B cell (primary cell): ENCODE measurements around the gene TIGD3. TPM values are rescaled to one million over a fixed set of nuclear protein-coding genes. Genes with fewer than 3 reads are reported as not detected.
A peak's percentile ranks its signal among the peaks of the same experiment; 100 is the strongest.

Source experiments
- ATAC-seq: fragments of 200-7000 bp; cut with Tn5 transposase; one replicate; pipeline ENCODE4 v1.10.0; 2021; ENCODE audit warnings: low read depth, mild to moderate bottlenecking, moderate number of reproducible peaks, moderate library complexity
- CTCF ChIA-PET: fragments of 350-600 bp; sonication (Branson Sonifier 250); formaldehyde crosslinking; loops from one replicate; lab custom pipeline; 2021; ENCODE audit warnings: antibody characterized with exemption, inconsistent platforms; lab: Charles Lee
- POLR2A ChIA-PET: fragments of 350-600 bp; sonication (Branson Sonifier 250); formaldehyde crosslinking; loops from one replicate; lab custom pipeline; 2021; ENCODE audit warnings: antibody characterized with exemption; lab: Charles Lee
- DNase-seq: peaks from one replicate; pipeline ENCODE4 v3.0.0; 2013
- H2AFZ ChIP-seq: 2 replicates; pipeline ENCODE4 v1.6.1; 2012; ENCODE audit warnings: mild to moderate bottlenecking, low read depth, low read length; ENCODE audit not compliant: insufficient read depth, poor library complexity, severe bottlenecking
- H3K27ac ChIP-seq, 2 donors: 1 replicate in 1 of 2; 2 replicates in 1 of 2; pipeline ENCODE4 v1.5.1; 2012 to 2013; ENCODE audit warnings: low read length in 2 of 2, mild to moderate bottlenecking in 2 of 2, moderate library complexity in 1 of 2
- H3K27me3 ChIP-seq, 4 experiments: fragments of 200-600 bp in 1 of 4; sonication (generic) in 1 of 4; replicated peaks in 1 of 4; 1 replicate in 2 of 4; 2 replicates in 2 of 4; pipeline versions ENCODE4 v1.6.1 to v1.7.0; 2013 to 2016; ENCODE audit warnings: low read length in 3 of 4, mild to moderate bottlenecking in 2 of 4, mixed read lengths in 1 of 4, moderate library complexity in 1 of 4; ENCODE audit not compliant: insufficient read depth in 4 of 4, control insufficient read depth in 3 of 4; ENCODE audit errors: control extremely low read depth in 1 of 4
- H3K36me3 ChIP-seq, 2 experiments: replicated peaks in 1 of 2; 1 replicate in 1 of 2; 2 replicates in 1 of 2; pipeline versions ENCODE4 v1.6.1 to v1.7.1; 2013; ENCODE audit warnings: low read length in 1 of 2; ENCODE audit not compliant: insufficient read depth in 2 of 2, control insufficient read depth in 1 of 2; ENCODE audit errors: control extremely low read depth in 1 of 2, extremely low read depth in 1 of 2
- H3K4me1 ChIP-seq, 2 donors: fragments of 200-600 bp in 1 of 2; sonication (generic) in 1 of 2; 1 replicate in 1 of 2; 2 replicates in 1 of 2; pipeline versions ENCODE4 v1.5.1 to v1.6.1; 2013 to 2017; ENCODE audit warnings: low read length in 2 of 2; ENCODE audit not compliant: control insufficient read depth in 2 of 2, insufficient read depth in 2 of 2
- H3K4me2 ChIP-seq: replicated peaks from 2 replicates; pipeline ENCODE3; 2012; ENCODE audit warnings: mild to moderate bottlenecking, low read depth, low read length; ENCODE audit not compliant: poor library complexity, severe bottlenecking
- H3K4me3 ChIP-seq, 5 experiments: fragments of 200-600 bp in 1 of 5; sonication (generic) in 1 of 5; 1 replicate in 3 of 5; 2 replicates in 2 of 5; pipeline versions ENCODE4 v1.5.1 to v1.7.0; 2011 to 2016; ENCODE audit warnings: low read length in 4 of 5, mild to moderate bottlenecking in 4 of 5, low read depth in 2 of 5, control low read depth in 1 of 5, moderate library complexity in 1 of 5; ENCODE audit not compliant: insufficient read depth in 1 of 5; ENCODE audit errors: control extremely low read depth in 1 of 5, extremely low read depth in 1 of 5
- H3K79me2 ChIP-seq: fragments of 200-600 bp; sonication (generic); one replicate; pipeline ENCODE4 v1.6.0; 2016; ENCODE audit warnings: low read length; ENCODE audit not compliant: control insufficient read depth, insufficient read depth
- H3K9ac ChIP-seq: fragments of 200-600 bp; sonication (generic); 2 replicates; pipeline ENCODE4 v1.6.1; 2017; ENCODE audit warnings: mild to moderate bottlenecking, low read length, moderate library complexity
- H3K9me3 ChIP-seq, 3 donors: one replicate each; pipeline versions ENCODE4 v1.6.1 to v1.7.1; 2013; ENCODE audit warnings: low read length in 2 of 3; ENCODE audit not compliant: control insufficient read depth in 2 of 3, insufficient read depth in 1 of 3; ENCODE audit errors: control extremely low read depth in 1 of 3
- H4K20me1 ChIP-seq: 2 replicates; pipeline ENCODE4 v1.6.0; 2012; ENCODE audit warnings: mild to moderate bottlenecking, low read length; ENCODE audit not compliant: insufficient read depth, control insufficient read depth, poor library complexity, severe bottlenecking
- H3K27ac Mint-ChIP-seq: one replicate; pipeline ENCODE4 v1.8.0; 2021; ENCODE audit warnings: mixed read lengths
- H3K27me3 Mint-ChIP-seq: one replicate; pipeline ENCODE4 v1.8.0; 2021; ENCODE audit warnings: mixed read lengths
- H3K4me1 Mint-ChIP-seq: one replicate; pipeline ENCODE4 v1.8.0; 2021; ENCODE audit warnings: mixed read lengths
- H3K4me3 Mint-ChIP-seq: one replicate; pipeline ENCODE4 v1.8.0; 2021; ENCODE audit warnings: mixed read lengths
- H3K9me3 Mint-ChIP-seq: one replicate; pipeline ENCODE4 v1.8.0; 2022; ENCODE audit warnings: mixed read lengths; ENCODE audit not compliant: insufficient read depth
- CTCF ChIP-seq: fragments of 200-600 bp; IDR thresholded peaks from one replicate; pipeline ENCODE4 v1.8.0; 2022; ENCODE audit warnings: antibody characterized with exemption, mild to moderate bottlenecking
- EZH2 ChIP-seq: IDR thresholded peaks from 2 replicates; pipeline ENCODE4 v1.6.1; 2012; ENCODE audit warnings: borderline replicate concordance, low read depth, mild to moderate bottlenecking, moderate library complexity, low read length; ENCODE audit not compliant: insufficient read depth, poor library complexity, severe bottlenecking
- WGBS: methylation state at CpG from one replicate; pipeline ENCODE4 v1.1.5; 2013; ENCODE audit warnings: missing lambda C conversion rate; ENCODE audit not compliant: insufficient coverage; 5-methylcytosine and 5-hydroxymethylcytosine counted together
- intact Hi-C: fragments of 100-400 bp; cut with micrococcal nuclease; formaldehyde crosslinking; loops from one replicate; pipeline ENCODE4 v1.10.0; 2022
- polyA plus RNA-seq: library from polyadenylated mRNA; depleted of rRNA; stranded (reverse); fragments of >200 nt; gene quantifications from 2 replicates; pipeline ENCODE4 v1.2.3, GENCODE V29; 2012
- total RNA-seq, 2 donors: library from RNA; stranded (reverse); fragments of 120-200 nt in 1 of 2; gene quantifications; 1 replicate in 1 of 2; 2 replicates in 1 of 2; pipeline versions ENCODE4 v1.2.3 to v1.2.4, GENCODE V29; 2013 to 2022

The TIGD3 gene
- total and polyA plus RNA-seq, 2 donors (not counting 1 experiment from before 2014, with no cell fraction given), result 3.8 to 6.1 TPM

- Histone ChIP-seq H3K4me1 (peaks cover 35 to 71% of the 10 kb centered on the region in 2 donors), H3K4me2 (peak overlapping the region; percentile 100), H3K4me3 (peak overlapping the region; percentile 44 to 81 (median 61)), H3K27me3 (no peaks in the 10 kb centered on the region), H4K20me1 (peaks cover 2% of the 10 kb centered on the region), H3K79me2 (peaks cover 61% of the 10 kb centered on the region), H2AFZ (peak overlapping the region; percentile 88), H3K36me3 (peaks cover 0 to 8% of the 10 kb centered on the region in 2 experiments), H3K9me3 (no peaks in the 10 kb centered on the region), H3K27ac (peak overlapping the region; percentile 91), H3K9ac (peak overlapping the region; percentile 87)
- ChIA-PET POLR2A (interaction anchor here (0.6 to 7.2 kb wide), 11 partner anchors 20 to 329 kb away, joined by 3 to 107 read pairs (median 5); partner anchors contain the start of genes MALAT1 and NEAT1), CTCF (interaction anchor here (0.6 to 12.5 kb wide), 9 partner anchors 24 to 182 kb away, joined by 3 to 252 read pairs (median 4); partner anchors contain the start of gene MALAT1)
- peak overlapping the region; percentile 92 for H3K4me3 Mint-ChIP-seq
- H3K9me3 Mint-ChIP-seq, result no peaks in the 10 kb centered on the region
- TF ChIP-seq CTCF, result no peak
- no peak for TF ChIP-seq EZH2
- 20% methylated on average over 12 of the region's 12 CpGs for WGBS
- intact Hi-C loops, result loop anchor here (1.0 to 5.0 kb wide), 11 partner anchors 16 to 189 kb away; partner anchors contain the start of genes FAM89B, TIGD3 and ZNRD2
- ATAC-seq (no peak), DNase-seq (no peak)
- H3K27me3 Mint-ChIP-seq, result no peaks in the 10 kb centered on the region
- H3K27ac Mint-ChIP-seq, result peak overlapping the region; percentile 98
- peaks cover 57% of the 10 kb centered on the region for H3K4me1 Mint-ChIP-seq
Measured at GRCh38 chr11:65382804-65383368, 28.3 kb downstream of the TIGD3 start.

GRCh38 chr11:65383778-65384177 lies 29.2 kb downstream of the TIGD3 start:
- ChIA-PET POLR2A (interaction anchor here (1.2 to 7.2 kb wide), 6 partner anchors 20 to 125 kb away, joined by 3 to 107 read pairs (median 27); partner anchors contain the start of genes MALAT1 and NEAT1), CTCF (interaction anchor here (1.7 to 12.5 kb wide), 3 partner anchors 34 to 121 kb away, joined by 3 to 252 read pairs (median 108); partner anchors contain the start of gene MALAT1)
- Histone ChIP-seq H3K27ac (peak overlapping the region in 1 of 2 donors; percentile 91), H3K27me3 (no peaks in the 10 kb centered on the region), H3K4me3 (no peak overlapping the region), H3K9me3 (no peaks in the 10 kb centered on the region), H3K9ac (no peak overlapping the region), H3K4me2 (no peak overlapping the region), H4K20me1 (peaks cover 11% of the 10 kb centered on the region), H3K79me2 (peaks cover 69% of the 10 kb centered on the region), H3K4me1 (peaks cover 36 to 71% of the 10 kb centered on the region in 2 donors), H2AFZ (no peak overlapping the region), H3K36me3 (peaks cover 0 to 15% of the 10 kb centered on the region in 2 experiments)
- TF ChIP-seq EZH2 (no peak), CTCF (no peak)
- DNase-seq (no peak), ATAC-seq (no peak)
- Mint-ChIP-seq H3K27me3 (no peaks in the 10 kb centered on the region), H3K27ac (peak overlapping the region; percentile 92), H3K4me3 (peak overlapping the region; percentile 92), H3K4me1 (peaks cover 56% of the 10 kb centered on the region), H3K9me3 (no peaks in the 10 kb centered on the region)
- 100% methylated on average over 4 of the region's 6 CpGs for WGBS
- intact Hi-C loops, result loop anchor here (2.0 to 5.0 kb wide), 2 partner anchors 17 to 189 kb away; partner anchors contain the start of genes FAM89B and ZNRD2
